ENCODE data around the gene ZNF750. TPM values are rescaled to one million over a fixed set of nuclear protein-coding genes. Genes with fewer than 3 reads are reported as not detected.
A peak's percentile ranks its signal among the peaks of the same experiment; 100 is the strongest.

ZNF750 gene
- total RNA-seq, 6 experiments from 2014 or later = not detected

- no peak for DNase-seq
- no peaks in the 10 kb centered on the region for H3K27me3 ChIP-seq
- no peaks in the 10 kb centered on the region for H3K36me3 ChIP-seq
- WGBS (ENCODE audit: insufficient coverage, low coverage, low lambda C conversion rate, missing lambda C conversion rate) = no CpG with 5 or more reads among the region's 27 CpGs
- peak in 1 of 4 donors; percentile 35 for ATAC-seq
- TF ChIP-seq POLR2A (IDR thresholded peaks at IDR 0.05) (no peak), CTCF (IDR thresholded peaks at IDR 0.05) (no peak)
- no peaks in the 10 kb centered on the region for H3K9me3 ChIP-seq
- H3K4me3 ChIP-seq = no peak overlapping the region
- H3K27ac ChIP-seq = no peak overlapping the region
- H3K4me1 ChIP-seq = no peaks in the 10 kb centered on the region
- intact Hi-C loops (cut with DNase I) = no loop called here
Observed at GRCh38 chr17:82804442-82805191, 35.2 kb downstream of the ZNF750 start.

GRCh38 chr17:82803606-82804005 is 36.2 kb downstream of the ZNF750 start:
- ATAC-seq (no peak), DNase-seq (no peak)
- no peak overlapping the region for H3K27ac ChIP-seq
- no peak overlapping the region for H3K4me3 ChIP-seq
- TF ChIP-seq CTCF (IDR thresholded peaks at IDR 0.05) (no peak), POLR2A (IDR thresholded peaks at IDR 0.05) (no peak)
- intact Hi-C loops (cut with DNase I) = no loop called here
- H3K4me1 ChIP-seq = no peaks in the 10 kb centered on the region
- no peaks in the 10 kb centered on the region for H3K36me3 ChIP-seq
- H3K27me3 ChIP-seq = no peaks in the 10 kb centered on the region
- no peaks in the 10 kb centered on the region for H3K9me3 ChIP-seq
- WGBS (ENCODE audit: insufficient coverage, low coverage, low lambda C conversion rate, missing lambda C conversion rate) = 94% methylated on average over 9 of the region's 15 CpGs

- intact Hi-C loops (cut with DNase I) = no loop called here
Observed at GRCh38 chr17:82803185-82803584, 36.6 kb downstream of the ZNF750 start.

GRCh38 chr17:82802075-82802780 is 37.6 kb downstream of the ZNF750 start:
- intact Hi-C loops (cut with DNase I) = no loop called here
- no peaks in the 10 kb centered on the region for H3K36me3 ChIP-seq
- no peaks in the 10 kb centered on the region for H3K4me1 ChIP-seq
- no peak overlapping the region for H3K4me3 ChIP-seq
- TF ChIP-seq CTCF (IDR thresholded peaks at IDR 0.05) (no peak), POLR2A (IDR thresholded peaks at IDR 0.05) (no peak)
- ATAC-seq (no peak), DNase-seq (no peak)
- no peaks in the 10 kb centered on the region for H3K27me3 ChIP-seq
- H3K27ac ChIP-seq = no peak overlapping the region
- 95% methylated on average over 13 of the region's 17 CpGs for WGBS (ENCODE audit: insufficient coverage, low coverage, low lambda C conversion rate, missing lambda C conversion rate)
- no peaks in the 10 kb centered on the region for H3K9me3 ChIP-seq

More at GRCh38 chr17:82803185-82803584, 36.6 kb downstream of the ZNF750 start:
- Histone ChIP-seq H3K27ac (no peak overlapping the region), H3K9me3 (no peaks in the 10 kb centered on the region), H3K4me3 (no peak overlapping the region), H3K36me3 (no peaks in the 10 kb centered on the region), H3K27me3 (no peaks in the 10 kb centered on the region), H3K4me1 (no peaks in the 10 kb centered on the region)
- DNase-seq (no peak), ATAC-seq (no peak)
- TF ChIP-seq CTCF (IDR thresholded peaks at IDR 0.05) (no peak), POLR2A (IDR thresholded peaks at IDR 0.05) (no peak)
- WGBS (ENCODE audit: insufficient coverage, low coverage, low lambda C conversion rate, missing lambda C conversion rate) = 89% methylated on average over 3 of the region's 9 CpGs
